Measurements from ENCODE around the gene PSPC1.

The PSPC1 gene

GRCh38 chr13:19681517-19681916 lies 101.2 kb downstream of the PSPC1 start (continued):
- TF ChIP-seq ZFP30 (CRISPR knock-in tag; IDR thresholded peaks at IDR 0.05) (no peak), ARNTL (CRISPR knock-in tag; IDR thresholded peaks at IDR 0.05; ENCODE audit: borderline replicate concordance, low read depth) (no peak), ZC3H10 (CRISPR knock-in tag; IDR thresholded peaks at IDR 0.05) (no peak), TOX (CRISPR knock-in tag; IDR thresholded peaks at IDR 0.05; ENCODE audit: borderline replicate concordance) (no peak), RARB (CRISPR knock-in tag; IDR thresholded peaks at IDR 0.05) (no peak)

DNA sequence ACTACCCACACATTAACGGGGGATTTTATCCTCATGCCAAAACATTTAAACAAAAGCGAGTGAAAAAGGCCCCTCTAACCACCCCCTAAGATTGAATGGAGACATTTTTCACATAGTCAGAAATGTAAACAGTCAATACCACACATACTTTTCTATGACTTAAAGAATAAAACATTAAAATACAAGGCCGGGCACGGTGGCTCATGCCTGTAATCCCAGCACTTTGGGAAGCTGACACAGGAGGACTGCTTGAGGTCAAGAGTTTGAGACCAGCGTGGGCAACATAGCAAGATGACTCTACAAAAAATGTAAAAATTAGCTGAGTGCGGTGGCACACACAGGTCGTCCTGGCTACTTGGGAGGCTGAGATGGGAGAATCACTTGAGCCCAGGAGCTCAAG lies 102.0 kb downstream of the PSPC1 start:
- TF ChIP-seq ISL1 (CRISPR knock-in tag; IDR thresholded peaks at IDR 0.05) (no peak), BACH2 (CRISPR knock-in tag; IDR thresholded peaks at IDR 0.05; ENCODE audit: borderline replicate concordance) (no peak), TOX (CRISPR knock-in tag; IDR thresholded peaks at IDR 0.05; ENCODE audit: borderline replicate concordance) (no peak), CSDC2 (CRISPR knock-in tag; IDR thresholded peaks at IDR 0.05) (no peak), RARB (CRISPR knock-in tag; IDR thresholded peaks at IDR 0.05) (no peak), TCF4 (CRISPR knock-in tag; IDR thresholded peaks at IDR 0.05; ENCODE audit: borderline replicate concordance) (no peak), POU6F1 (CRISPR knock-in tag; IDR thresholded peaks at IDR 0.05; ENCODE audit: borderline replicate concordance, low read depth) (no peak), PPARA (CRISPR knock-in tag; IDR thresholded peaks at IDR 0.05; ENCODE audit: borderline replicate concordance) (no peak), ZNF8 (CRISPR knock-in tag; IDR thresholded peaks at IDR 0.05) (no peak), ARNTL (CRISPR knock-in tag; IDR thresholded peaks at IDR 0.05; ENCODE audit: borderline replicate concordance, low read depth) (no peak), ZC3H10 (CRISPR knock-in tag; IDR thresholded peaks at IDR 0.05) (no peak), ZFP30 (CRISPR knock-in tag; IDR thresholded peaks at IDR 0.05) (no peak), CREB5 (CRISPR knock-in tag; IDR thresholded peaks at IDR 0.05; ENCODE audit: low read depth) (no peak), TSHZ2 (CRISPR knock-in tag; IDR thresholded peaks at IDR 0.05) (no peak), OSR1 (CRISPR knock-in tag; IDR thresholded peaks at IDR 0.05) (no peak), ZFP3 (CRISPR knock-in tag; IDR thresholded peaks at IDR 0.05) (no peak), SNAI2 (CRISPR knock-in tag; IDR thresholded peaks at IDR 0.05) (no peak)
- TF ChIP-seq, protein P1, sequence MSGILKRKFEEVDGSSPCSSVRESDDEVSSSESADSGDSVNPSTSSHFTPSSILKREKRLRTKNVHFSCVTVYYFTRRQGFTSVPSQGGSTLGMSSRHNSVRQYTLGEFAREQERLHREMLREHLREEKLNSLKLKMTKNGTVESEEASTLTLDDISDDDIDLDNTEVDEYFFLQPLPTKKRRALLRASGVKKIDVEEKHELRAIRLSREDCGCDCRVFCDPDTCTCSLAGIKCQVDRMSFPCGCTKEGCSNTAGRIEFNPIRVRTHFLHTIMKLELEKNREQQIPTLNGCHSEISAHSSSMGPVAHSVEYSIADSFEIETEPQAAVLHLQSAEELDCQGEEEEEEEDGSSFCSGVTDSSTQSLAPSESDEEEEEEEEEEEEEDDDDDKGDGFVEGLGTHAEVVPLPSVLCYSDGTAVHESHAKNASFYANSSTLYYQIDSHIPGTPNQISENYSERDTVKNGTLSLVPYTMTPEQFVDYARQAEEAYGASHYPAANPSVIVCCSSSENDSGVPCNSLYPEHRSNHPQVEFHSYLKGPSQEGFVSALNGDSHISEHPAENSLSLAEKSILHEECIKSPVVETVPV (CRISPR knock-in tag; IDR thresholded peaks at IDR 0.05): no peak
- ATAC-seq: no peak

GRCh38 chr13:19676168-19676567 lies 106.6 kb downstream of the PSPC1 start:
- ATAC-seq: no peak
- TF ChIP-seq ZNF70 (CRISPR knock-in tag; IDR thresholded peaks at IDR 0.05) (no peak), SNAI2 (CRISPR knock-in tag; IDR thresholded peaks at IDR 0.05) (no peak), BACH2 (CRISPR knock-in tag; IDR thresholded peaks at IDR 0.05; ENCODE audit: borderline replicate concordance) (no peak), POU6F1 (CRISPR knock-in tag; IDR thresholded peaks at IDR 0.05; ENCODE audit: borderline replicate concordance, low read depth) (no peak), ZNF565 (CRISPR knock-in tag; conservative IDR thresholded peaks at IDR 0.05; ENCODE audit: low read depth) (no peak), ZFP3 (CRISPR knock-in tag; IDR thresholded peaks at IDR 0.05) (no peak), ZFP30 (CRISPR knock-in tag; IDR thresholded peaks at IDR 0.05) (no peak), TOX (CRISPR knock-in tag; IDR thresholded peaks at IDR 0.05; ENCODE audit: borderline replicate concordance) (no peak), ZC3H10 (CRISPR knock-in tag; IDR thresholded peaks at IDR 0.05) (no peak), ESRRG (CRISPR knock-in tag; IDR thresholded peaks at IDR 0.05) (no peak), CSDC2 (CRISPR knock-in tag; IDR thresholded peaks at IDR 0.05) (no peak), GLIS3 (CRISPR knock-in tag; IDR thresholded peaks at IDR 0.05) (no peak), RARB (CRISPR knock-in tag; IDR thresholded peaks at IDR 0.05) (no peak)
- TF ChIP-seq, protein P1 (CRISPR knock-in tag; IDR thresholded peaks at IDR 0.05): no peak

Data from SK-N-SH treated with all-trans-retinoic acid at 6 μM for 48 hours (cell line).